Measurements from ENCODE around the gene DYNC2I2. TPM values are rescaled to one million over a fixed set of nuclear protein-coding genes. Genes with fewer than 3 reads are reported as not detected.

DYNC2I2 gene
- total and polyA plus RNA-seq, 10 of the 15 experiments (the other 5 are each of a cell fraction or from before 2014, with no cell fraction given) = 0.89 to 118 (median 47.9) TPM

DNA sequence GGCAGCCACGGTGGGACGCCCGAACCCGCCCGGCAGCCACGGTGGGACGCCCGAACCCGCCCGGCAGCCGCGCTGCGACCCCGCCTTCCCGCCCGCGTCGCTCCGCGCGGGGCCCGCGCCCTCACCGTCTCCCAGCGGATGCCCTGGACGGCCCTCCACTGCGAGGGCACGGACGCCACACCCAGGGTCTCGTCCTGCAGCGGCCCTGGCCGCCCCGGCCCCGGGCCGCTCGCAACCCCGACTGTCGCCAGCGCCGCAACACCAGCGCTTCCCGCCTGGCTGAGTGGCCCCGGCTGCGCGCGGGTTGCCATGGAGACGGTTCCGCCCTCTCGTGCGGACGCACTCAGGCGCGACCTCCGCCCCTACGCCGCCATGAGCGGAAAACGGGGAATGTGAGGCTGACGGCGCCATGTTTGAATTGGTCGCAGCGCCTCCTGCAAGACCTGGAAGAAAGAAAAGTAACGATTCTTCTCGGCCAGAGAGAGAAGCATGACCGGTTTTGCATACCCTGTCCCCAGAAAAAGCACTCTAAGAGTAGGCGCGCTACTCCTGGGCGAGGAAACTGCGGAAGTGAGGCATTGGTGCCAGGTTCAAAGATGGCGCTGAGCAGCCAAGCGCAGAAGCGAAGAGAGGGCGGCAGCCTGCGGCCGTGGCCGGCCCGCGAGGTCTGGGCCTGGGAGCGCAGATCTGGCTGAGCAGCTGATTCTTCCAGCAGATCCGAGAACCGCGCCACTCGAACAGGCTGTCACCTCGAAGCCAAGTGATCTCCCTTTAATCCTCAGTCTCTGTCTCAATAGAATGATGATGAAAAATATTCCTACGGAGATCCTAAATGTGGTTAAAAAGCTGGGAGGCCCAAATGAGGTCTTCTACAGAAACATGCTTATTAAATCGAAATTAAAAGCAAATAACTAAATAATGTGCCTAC, at the start of gene DYNC2I2 (continued):
- TF ChIP-seq MYC (IDR thresholded peaks at IDR 0.05; ENCODE audit: insufficient read depth, insufficient read length, insufficient replicate concordance, low read length, severe bottlenecking) (peak; percentile 59), POLR2A (IDR thresholded peaks at IDR 0.05; ENCODE audit: low read depth, low read length) (peak; percentile 83), LARP7 (IDR thresholded peaks at IDR 0.05) (peak; percentile 97), GATAD2B (conservative IDR thresholded peaks at IDR 0.05; ENCODE audit: low read depth) (peak; percentile 98), RAD51 (IDR thresholded peaks at IDR 0.05) (peak; percentile 54; the same call in 1 of the 2 replicates), GABPA (IDR thresholded peaks at IDR 0.05; ENCODE audit: low read depth) (no peak), CHD2 (IDR thresholded peaks at IDR 0.05; ENCODE audit: borderline replicate concordance, low read depth, low read length) (no peak), MYB (IDR thresholded peaks at IDR 0.05; ENCODE audit: borderline replicate concordance, low read depth, low read length) (no peak), TBL1XR1 (IDR thresholded peaks at IDR 0.05; ENCODE audit: low read depth, low read length) (peak; percentile 58; the same call in 1 of the 2 replicates), TARDBP (IDR thresholded peaks at IDR 0.05; ENCODE audit: borderline replicate concordance) (no peak; the same call in 1 of the 2 replicates), FOS (IDR thresholded peaks at IDR 0.05; ENCODE audit: borderline replicate concordance, extremely low read depth, insufficient read length) (no peak), CREM (IDR thresholded peaks at IDR 0.05; ENCODE audit: low read depth) (peak; percentile 72), SREBF1 (IDR thresholded peaks at IDR 0.05; ENCODE audit: low read length) (no peak), SREBF2 (IDR thresholded peaks at IDR 0.05; ENCODE audit: low read length) (no peak), NR2C2 (IDR thresholded peaks at IDR 0.05; ENCODE audit: borderline replicate concordance, control insufficient read depth, insufficient read length, low read depth) (no peak), ASH2L (IDR thresholded peaks at IDR 0.05; ENCODE audit: borderline replicate concordance, low read depth) (peak; percentile 63; the same call in 1 of the 2 replicates), PAX5 (IDR thresholded peaks at IDR 0.05; ENCODE audit: borderline replicate concordance, low read depth, low read length) (peak; percentile 95), NFYB (IDR thresholded peaks at IDR 0.05; ENCODE audit: insufficient read depth, low read depth, low read length) (no peak), SP1 (IDR thresholded peaks at IDR 0.05; ENCODE audit: low read depth, low read length) (peak; percentile 5), TCF3 (IDR thresholded peaks at IDR 0.05; ENCODE audit: borderline replicate concordance, insufficient read depth, low read depth, low read length) (0 out of 2 replicates have a peak, but pooled peaks have one; percentile 27), WRNIP1 (IDR thresholded peaks at IDR 0.05; ENCODE audit: borderline replicate concordance, low read depth, low read length) (no peak), BRCA1 (IDR thresholded peaks at IDR 0.05; ENCODE audit: low read depth, low read length) (no peak), NFIC (IDR thresholded peaks at IDR 0.05; ENCODE audit: low read depth, low read length) (no peak)
- TF ChIP-seq, protein P1, sequence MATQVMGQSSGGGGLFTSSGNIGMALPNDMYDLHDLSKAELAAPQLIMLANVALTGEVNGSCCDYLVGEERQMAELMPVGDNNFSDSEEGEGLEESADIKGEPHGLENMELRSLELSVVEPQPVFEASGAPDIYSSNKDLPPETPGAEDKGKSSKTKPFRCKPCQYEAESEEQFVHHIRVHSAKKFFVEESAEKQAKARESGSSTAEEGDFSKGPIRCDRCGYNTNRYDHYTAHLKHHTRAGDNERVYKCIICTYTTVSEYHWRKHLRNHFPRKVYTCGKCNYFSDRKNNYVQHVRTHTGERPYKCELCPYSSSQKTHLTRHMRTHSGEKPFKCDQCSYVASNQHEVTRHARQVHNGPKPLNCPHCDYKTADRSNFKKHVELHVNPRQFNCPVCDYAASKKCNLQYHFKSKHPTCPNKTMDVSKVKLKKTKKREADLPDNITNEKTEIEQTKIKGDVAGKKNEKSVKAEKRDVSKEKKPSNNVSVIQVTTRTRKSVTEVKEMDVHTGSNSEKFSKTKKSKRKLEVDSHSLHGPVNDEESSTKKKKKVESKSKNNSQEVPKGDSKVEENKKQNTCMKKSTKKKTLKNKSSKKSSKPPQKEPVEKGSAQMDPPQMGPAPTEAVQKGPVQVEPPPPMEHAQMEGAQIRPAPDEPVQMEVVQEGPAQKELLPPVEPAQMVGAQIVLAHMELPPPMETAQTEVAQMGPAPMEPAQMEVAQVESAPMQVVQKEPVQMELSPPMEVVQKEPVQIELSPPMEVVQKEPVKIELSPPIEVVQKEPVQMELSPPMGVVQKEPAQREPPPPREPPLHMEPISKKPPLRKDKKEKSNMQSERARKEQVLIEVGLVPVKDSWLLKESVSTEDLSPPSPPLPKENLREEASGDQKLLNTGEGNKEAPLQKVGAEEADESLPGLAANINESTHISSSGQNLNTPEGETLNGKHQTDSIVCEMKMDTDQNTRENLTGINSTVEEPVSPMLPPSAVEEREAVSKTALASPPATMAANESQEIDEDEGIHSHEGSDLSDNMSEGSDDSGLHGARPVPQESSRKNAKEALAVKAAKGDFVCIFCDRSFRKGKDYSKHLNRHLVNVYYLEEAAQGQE (IDR thresholded peaks at IDR 0.05; ENCODE audit: low read depth, low read length) = no peak
- TF ChIP-seq, protein P2, sequence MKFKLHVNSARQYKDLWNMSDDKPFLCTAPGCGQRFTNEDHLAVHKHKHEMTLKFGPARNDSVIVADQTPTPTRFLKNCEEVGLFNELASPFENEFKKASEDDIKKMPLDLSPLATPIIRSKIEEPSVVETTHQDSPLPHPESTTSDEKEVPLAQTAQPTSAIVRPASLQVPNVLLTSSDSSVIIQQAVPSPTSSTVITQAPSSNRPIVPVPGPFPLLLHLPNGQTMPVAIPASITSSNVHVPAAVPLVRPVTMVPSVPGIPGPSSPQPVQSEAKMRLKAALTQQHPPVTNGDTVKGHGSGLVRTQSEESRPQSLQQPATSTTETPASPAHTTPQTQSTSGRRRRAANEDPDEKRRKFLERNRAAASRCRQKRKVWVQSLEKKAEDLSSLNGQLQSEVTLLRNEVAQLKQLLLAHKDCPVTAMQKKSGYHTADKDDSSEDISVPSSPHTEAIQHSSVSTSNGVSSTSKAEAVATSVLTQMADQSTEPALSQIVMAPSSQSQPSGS (IDR thresholded peaks at IDR 0.05; ENCODE audit: low read length) = no peak
- TF ChIP-seq, protein P3, sequence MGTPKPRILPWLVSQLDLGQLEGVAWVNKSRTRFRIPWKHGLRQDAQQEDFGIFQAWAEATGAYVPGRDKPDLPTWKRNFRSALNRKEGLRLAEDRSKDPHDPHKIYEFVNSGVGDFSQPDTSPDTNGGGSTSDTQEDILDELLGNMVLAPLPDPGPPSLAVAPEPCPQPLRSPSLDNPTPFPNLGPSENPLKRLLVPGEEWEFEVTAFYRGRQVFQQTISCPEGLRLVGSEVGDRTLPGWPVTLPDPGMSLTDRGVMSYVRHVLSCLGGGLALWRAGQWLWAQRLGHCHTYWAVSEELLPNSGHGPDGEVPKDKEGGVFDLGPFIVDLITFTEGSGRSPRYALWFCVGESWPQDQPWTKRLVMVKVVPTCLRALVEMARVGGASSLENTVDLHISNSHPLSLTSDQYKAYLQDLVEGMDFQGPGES (IDR thresholded peaks at IDR 0.05) = no peak

Data from GM12878 (cell line).